Caki2 (cell line): ENCODE measurements around the gene TJAP1. TPM values are rescaled to one million over a fixed set of nuclear protein-coding genes. Genes with fewer than 3 reads are reported as not detected.

Experiments used
- total RNA-seq: library from RNA; depleted of rRNA; stranded (reverse); fragments of >200 nt; shearing (Covaris generic); gene quantifications from 2 replicates; pipeline ENCODE4 v1.2.3, GENCODE V29; 2014; ENCODE audit warnings: low replicate concordance; rRNA removed

The TJAP1 gene
- total RNA-seq, 1 experiment from 2014 or later, result 20.2 TPM

Other genes starting within 250 kb of the TJAP1 start
- 187 and 194 TPM in 2 replicates for gene DNPH1, start 248.1 kb upstream of the TJAP1 start, total RNA-seq
- not detected in 2 replicates for gene TTBK1, start 234.1 kb upstream of the TJAP1 start, total RNA-seq
- not detected in 2 replicates for gene SLC22A7, start 179.3 kb upstream of the TJAP1 start, total RNA-seq
- not detected in 2 replicates for gene CRIP3, start 168.7 kb upstream of the TJAP1 start, total RNA-seq
- 1.6 and 4.3 TPM in 2 replicates for gene ZNF318, start 107.9 kb upstream of the TJAP1 start, total RNA-seq
- 4.0 and 4.5 TPM in 2 replicates for gene ABCC10, start 50.0 kb upstream of the TJAP1 start, total RNA-seq
- gene DLK2, start 22.0 kb upstream of the TJAP1 start, total RNA-seq, result 0.07 TPM in 1 of 2 replicates, not detected in the other
- gene LRRC73, start 32.8 kb downstream of the TJAP1 start, total RNA-seq, result 0.20 and 0.29 TPM in 2 replicates
- gene YIPF3, start 39.4 kb downstream of the TJAP1 start, total RNA-seq, result 101 and 127 TPM in 2 replicates
- gene POLR1C, start 39.5 kb downstream of the TJAP1 start, total RNA-seq, result 49.0 and 53.9 TPM in 2 replicates
- gene XPO5, start 98.5 kb downstream of the TJAP1 start, total RNA-seq, result 28.3 and 39.2 TPM in 2 replicates
- gene POLH, start 98.6 kb downstream of the TJAP1 start, total RNA-seq, result 23.5 and 39.0 TPM in 2 replicates
- 51.0 and 56.5 TPM in 2 replicates for gene GTPBP2, start 151.7 kb downstream of the TJAP1 start, total RNA-seq
- 39.1 and 46.7 TPM in 2 replicates for gene MAD2L1BP, start 158.3 kb downstream of the TJAP1 start, total RNA-seq
- not detected in 2 replicates for gene RSPH9, start 167.5 kb downstream of the TJAP1 start, total RNA-seq
- gene MRPS18A, start 210.2 kb downstream of the TJAP1 start, total RNA-seq, result 92.4 and 125 TPM in 2 replicates